ENCODE results near the gene TMEM11.

Gene TMEM11

GRCh38 chr17:21173543-21173942 is 40.4 kb downstream of the TMEM11 start:
- Histone ChIP-seq H3K4me3 (ENCODE audit: low read length) (no peak overlapping the region), H3K36me3 (ENCODE audit: control insufficient read depth, low read depth, low read length) (peaks cover 3% of the 10 kb centered on the region), H3K9me3 (ENCODE audit: control insufficient read depth, low read depth, low read length) (no peaks in the 10 kb centered on the region), H3K27me3 (ENCODE audit: control insufficient read depth, insufficient read depth, low read length) (no peaks in the 10 kb centered on the region), H3K27ac (ENCODE audit: low read length) (no peak overlapping the region), H3K9ac (ENCODE audit: low read length) (no peak overlapping the region), H3K4me1 (ENCODE audit: control insufficient read depth, low read depth, low read length) (no peaks in the 10 kb centered on the region)

DNA sequence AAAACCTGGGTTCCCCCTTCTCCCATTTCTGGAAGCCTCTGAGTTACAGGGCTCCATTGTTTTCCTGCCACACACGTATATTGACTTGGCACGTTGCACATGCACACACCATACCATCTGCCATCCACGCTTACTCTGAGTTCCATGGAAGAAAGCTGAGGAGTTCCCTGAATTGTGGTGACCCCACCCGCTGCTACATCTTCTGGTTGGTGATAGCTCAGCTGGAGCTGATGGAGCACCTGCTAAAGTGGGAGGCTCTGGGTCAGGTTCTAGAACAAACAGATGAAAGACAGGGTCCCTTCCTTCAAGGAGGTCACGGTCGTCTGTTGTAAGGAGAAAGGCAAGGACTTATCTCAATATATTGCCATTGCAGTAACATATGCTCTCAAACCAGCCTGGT is 41.1 kb downstream of the TMEM11 start:
- H3K9ac ChIP-seq (ENCODE audit: low read length) = no peak overlapping the region
- no peaks in the 10 kb centered on the region for H3K9me3 ChIP-seq (ENCODE audit: control insufficient read depth, low read depth, low read length)
- H3K27me3 ChIP-seq (ENCODE audit: control insufficient read depth, insufficient read depth, low read length) = no peaks in the 10 kb centered on the region
- no peak overlapping the region for H3K27ac ChIP-seq (ENCODE audit: low read length)
- H3K36me3 ChIP-seq (ENCODE audit: control insufficient read depth, low read depth, low read length) = peaks cover 3% of the 10 kb centered on the region
- H3K4me3 ChIP-seq (ENCODE audit: low read length) = no peak overlapping the region
- H3K4me1 ChIP-seq (ENCODE audit: control insufficient read depth, low read depth, low read length) = no peaks in the 10 kb centered on the region

- no peaks in the 10 kb centered on the region for H3K27me3 ChIP-seq (ENCODE audit: control insufficient read depth, insufficient read depth, low read length)
- H3K27ac ChIP-seq (ENCODE audit: low read length) = no peak overlapping the region
- no peaks in the 10 kb centered on the region for H3K4me1 ChIP-seq (ENCODE audit: control insufficient read depth, low read depth, low read length)
- H3K9me3 ChIP-seq (ENCODE audit: control insufficient read depth, low read depth, low read length) = no peaks in the 10 kb centered on the region
- H3K36me3 ChIP-seq (ENCODE audit: control insufficient read depth, low read depth, low read length) = peaks cover 3% of the 10 kb centered on the region
- H3K9ac ChIP-seq (ENCODE audit: low read length) = no peak overlapping the region
- no peak overlapping the region for H3K4me3 ChIP-seq (ENCODE audit: low read length)
Measured at GRCh38 chr17:21171970-21172510, 41.9 kb downstream of the TMEM11 start.

DNA sequence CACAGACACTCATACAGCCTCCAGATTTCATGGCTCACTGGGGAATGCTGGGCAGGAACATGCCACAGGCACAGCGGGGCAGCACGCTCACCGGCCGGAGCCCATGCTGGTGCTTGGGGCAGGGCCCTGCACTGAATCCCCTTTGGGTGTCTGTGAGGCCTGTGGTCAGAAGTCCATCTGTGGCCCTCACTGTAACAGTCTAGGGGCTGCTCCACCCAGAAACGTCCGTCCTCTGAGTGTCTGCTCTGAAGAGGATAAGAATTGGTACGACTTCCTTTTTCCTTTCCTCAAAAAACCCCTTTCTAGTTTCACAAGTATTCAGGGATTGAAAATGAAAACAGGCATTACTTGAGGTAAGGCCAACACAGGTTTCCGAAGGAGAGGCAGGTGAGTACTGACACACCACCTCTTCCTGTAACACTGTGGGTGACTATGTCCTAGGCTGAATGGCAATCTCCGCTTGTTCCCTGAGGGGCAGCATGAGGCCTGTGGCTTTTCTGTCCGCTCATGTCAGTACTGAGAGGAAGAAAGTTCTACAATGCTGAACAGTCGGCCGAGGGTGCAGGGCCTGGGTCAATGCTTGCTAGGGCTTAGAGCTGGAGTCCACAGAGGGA is 42.5 kb downstream of the TMEM11 start:
- Histone ChIP-seq H3K27ac (ENCODE audit: low read length) (no peak overlapping the region), H3K27me3 (ENCODE audit: control insufficient read depth, insufficient read depth, low read length) (no peaks in the 10 kb centered on the region), H3K9ac (ENCODE audit: low read length) (no peak overlapping the region), H3K36me3 (ENCODE audit: control insufficient read depth, low read depth, low read length) (peaks cover 3% of the 10 kb centered on the region), H3K9me3 (ENCODE audit: control insufficient read depth, low read depth, low read length) (no peaks in the 10 kb centered on the region), H3K4me1 (ENCODE audit: control insufficient read depth, low read depth, low read length) (no peaks in the 10 kb centered on the region), H3K4me3 (ENCODE audit: low read length) (no peak overlapping the region)

GRCh38 chr17:21170809-21171208 is 43.2 kb downstream of the TMEM11 start:
- no peak overlapping the region for H3K9ac ChIP-seq (ENCODE audit: low read length)
- no peak overlapping the region for H3K4me3 ChIP-seq (ENCODE audit: low read length)

DNA sequence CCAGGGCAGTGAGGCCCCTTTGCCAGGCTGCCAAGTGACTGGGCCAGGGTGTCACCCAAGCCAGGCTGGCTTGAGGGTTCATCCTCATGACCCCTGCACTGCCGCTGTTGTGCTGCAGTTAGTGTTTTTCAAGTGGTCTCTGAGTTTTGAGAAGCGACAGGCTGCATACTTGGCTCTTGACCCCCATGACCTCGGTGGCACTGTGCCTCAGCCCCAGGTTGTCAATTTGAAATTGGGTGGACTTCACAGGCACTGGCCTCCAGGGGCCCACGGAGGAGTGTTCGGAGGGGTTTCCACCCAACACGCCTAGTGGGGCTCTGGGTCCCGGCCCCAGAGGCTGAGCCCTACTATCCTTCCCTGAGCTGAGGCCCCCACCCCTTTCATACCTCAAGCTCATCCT is 44.5 kb downstream of the TMEM11 start:
- H3K9ac ChIP-seq (ENCODE audit: low read length) = no peak overlapping the region
- no peaks in the 10 kb centered on the region for H3K4me1 ChIP-seq (ENCODE audit: control insufficient read depth, low read depth, low read length)
- H3K9me3 ChIP-seq (ENCODE audit: control insufficient read depth, low read depth, low read length) = no peaks in the 10 kb centered on the region
- no peak overlapping the region for H3K27ac ChIP-seq (ENCODE audit: low read length)
- no peak overlapping the region for H3K4me3 ChIP-seq (ENCODE audit: low read length)
- no peaks in the 10 kb centered on the region for H3K27me3 ChIP-seq (ENCODE audit: control insufficient read depth, insufficient read depth, low read length)
- H3K36me3 ChIP-seq (ENCODE audit: control insufficient read depth, low read depth, low read length) = peaks cover 3% of the 10 kb centered on the region

More at GRCh38 chr17:21170809-21171208, 43.2 kb downstream of the TMEM11 start:
- Histone ChIP-seq H3K36me3 (ENCODE audit: control insufficient read depth, low read depth, low read length) (peaks cover 3% of the 10 kb centered on the region), H3K9me3 (ENCODE audit: control insufficient read depth, low read depth, low read length) (no peaks in the 10 kb centered on the region), H3K27ac (ENCODE audit: low read length) (no peak overlapping the region), H3K27me3 (ENCODE audit: control insufficient read depth, insufficient read depth, low read length) (no peaks in the 10 kb centered on the region), H3K4me1 (ENCODE audit: control insufficient read depth, low read depth, low read length) (no peaks in the 10 kb centered on the region)

DNA sequence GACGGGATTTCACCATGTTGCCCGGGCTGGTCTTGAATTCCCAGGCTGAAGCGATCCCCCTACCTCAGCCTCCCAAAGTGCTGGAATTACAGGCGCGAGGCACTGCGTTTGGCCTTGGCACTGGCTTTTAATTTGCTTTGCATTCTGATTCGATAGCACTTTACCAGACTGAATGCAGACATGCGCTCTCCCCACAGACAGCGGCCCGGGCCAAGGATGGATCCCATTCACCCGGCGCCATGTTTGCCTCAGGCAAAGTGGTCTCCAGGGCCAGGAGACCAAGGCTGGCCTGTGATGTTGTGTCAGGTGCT is 45.5 kb downstream of the TMEM11 start:
- Histone ChIP-seq H3K9ac (ENCODE audit: low read length) (no peak overlapping the region), H3K36me3 (ENCODE audit: control insufficient read depth, low read depth, low read length) (peaks cover 3% of the 10 kb centered on the region), H3K27me3 (ENCODE audit: control insufficient read depth, insufficient read depth, low read length) (no peaks in the 10 kb centered on the region), H3K4me1 (ENCODE audit: control insufficient read depth, low read depth, low read length) (no peaks in the 10 kb centered on the region), H3K27ac (ENCODE audit: low read length) (no peak overlapping the region), H3K9me3 (ENCODE audit: control insufficient read depth, low read depth, low read length) (no peaks in the 10 kb centered on the region), H3K4me3 (ENCODE audit: low read length) (no peak overlapping the region)

DNA sequence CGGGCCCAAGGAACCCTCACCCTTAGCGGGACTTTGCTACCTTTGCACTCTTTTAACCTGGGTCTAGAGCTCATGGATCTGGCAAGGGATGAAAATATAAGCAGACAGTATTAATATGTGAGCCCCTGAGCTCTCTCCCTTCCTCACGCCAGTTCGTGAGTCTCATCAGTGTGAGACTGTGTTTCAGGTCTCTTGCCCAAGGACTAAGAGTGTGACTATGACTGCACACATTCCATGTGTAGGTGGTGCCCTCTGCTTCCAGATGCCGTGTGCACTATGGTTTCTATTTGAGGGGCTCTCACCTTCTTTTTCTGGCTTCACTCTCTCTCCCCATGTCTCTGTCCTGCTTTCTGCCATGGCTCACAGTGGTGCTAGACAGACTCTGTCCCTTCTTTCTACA is 46.7 kb downstream of the TMEM11 start:
- H3K4me1 ChIP-seq (ENCODE audit: control insufficient read depth, low read depth, low read length) = no peaks in the 10 kb centered on the region
- H3K9me3 ChIP-seq (ENCODE audit: control insufficient read depth, low read depth, low read length) = no peaks in the 10 kb centered on the region

GRCh38 chr17:21166595-21167210 is 47.3 kb downstream of the TMEM11 start:
- Histone ChIP-seq H3K4me3 (ENCODE audit: low read length) (no peak overlapping the region), H3K36me3 (ENCODE audit: control insufficient read depth, low read depth, low read length) (no peaks in the 10 kb centered on the region), H3K9me3 (ENCODE audit: control insufficient read depth, low read depth, low read length) (no peaks in the 10 kb centered on the region)

More for the DNA sequence above, 46.7 kb downstream of the TMEM11 start:
- H3K4me3 ChIP-seq (ENCODE audit: low read length) = no peak overlapping the region
- H3K27ac ChIP-seq (ENCODE audit: low read length) = no peak overlapping the region
- no peak overlapping the region for H3K9ac ChIP-seq (ENCODE audit: low read length)
- no peaks in the 10 kb centered on the region for H3K36me3 ChIP-seq (ENCODE audit: control insufficient read depth, low read depth, low read length)
- H3K27me3 ChIP-seq (ENCODE audit: control insufficient read depth, insufficient read depth, low read length) = no peaks in the 10 kb centered on the region

GRCh38 chr17:21165922-21166594 is 47.9 kb downstream of the TMEM11 start:
- H3K27me3 ChIP-seq (ENCODE audit: control insufficient read depth, insufficient read depth, low read length) = no peaks in the 10 kb centered on the region
- no peak overlapping the region for H3K27ac ChIP-seq (ENCODE audit: low read length)
- H3K4me3 ChIP-seq (ENCODE audit: low read length) = no peak overlapping the region
- H3K4me1 ChIP-seq (ENCODE audit: control insufficient read depth, low read depth, low read length) = no peaks in the 10 kb centered on the region
- no peaks in the 10 kb centered on the region for H3K9me3 ChIP-seq (ENCODE audit: control insufficient read depth, low read depth, low read length)
- no peaks in the 10 kb centered on the region for H3K36me3 ChIP-seq (ENCODE audit: control insufficient read depth, low read depth, low read length)
- H3K9ac ChIP-seq (ENCODE audit: low read length) = no peak overlapping the region

More at GRCh38 chr17:21166595-21167210, 47.3 kb downstream of the TMEM11 start:
- Histone ChIP-seq H3K27me3 (ENCODE audit: control insufficient read depth, insufficient read depth, low read length) (no peaks in the 10 kb centered on the region), H3K4me1 (ENCODE audit: control insufficient read depth, low read depth, low read length) (no peaks in the 10 kb centered on the region), H3K27ac (ENCODE audit: low read length) (no peak overlapping the region), H3K9ac (ENCODE audit: low read length) (no peak overlapping the region)

DNA sequence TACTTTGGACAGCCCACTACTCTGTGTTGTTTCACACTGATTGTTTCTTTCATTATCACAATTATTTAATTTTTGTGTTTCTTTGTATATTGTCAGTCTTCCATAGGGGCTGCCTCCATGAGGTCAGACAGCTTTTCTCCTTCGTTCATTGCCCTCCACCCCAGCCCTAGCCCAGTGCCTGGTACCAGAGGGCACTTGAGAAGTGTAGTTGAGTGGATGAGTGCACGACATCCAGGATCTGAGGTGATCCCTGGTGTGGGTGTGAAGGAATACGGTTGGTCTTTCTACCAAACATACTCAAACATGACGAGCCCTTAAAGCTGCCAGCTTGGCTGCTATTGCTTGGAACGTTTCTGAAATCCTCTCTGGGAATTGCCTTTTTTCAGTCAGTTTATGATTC is 49.3 kb downstream of the TMEM11 start:
- Histone ChIP-seq H3K9ac (ENCODE audit: low read length) (no peak overlapping the region), H3K9me3 (ENCODE audit: control insufficient read depth, low read depth, low read length) (no peaks in the 10 kb centered on the region), H3K4me3 (ENCODE audit: low read length) (no peak overlapping the region), H3K36me3 (ENCODE audit: control insufficient read depth, low read depth, low read length) (no peaks in the 10 kb centered on the region), H3K27me3 (ENCODE audit: control insufficient read depth, insufficient read depth, low read length) (no peaks in the 10 kb centered on the region), H3K27ac (ENCODE audit: low read length) (no peak overlapping the region), H3K4me1 (ENCODE audit: control insufficient read depth, low read depth, low read length) (no peaks in the 10 kb centered on the region)

Measured in iPS-18a (cell line).